ENCODE measurements around the gene SASH1.

The SASH1 gene

DNA sequence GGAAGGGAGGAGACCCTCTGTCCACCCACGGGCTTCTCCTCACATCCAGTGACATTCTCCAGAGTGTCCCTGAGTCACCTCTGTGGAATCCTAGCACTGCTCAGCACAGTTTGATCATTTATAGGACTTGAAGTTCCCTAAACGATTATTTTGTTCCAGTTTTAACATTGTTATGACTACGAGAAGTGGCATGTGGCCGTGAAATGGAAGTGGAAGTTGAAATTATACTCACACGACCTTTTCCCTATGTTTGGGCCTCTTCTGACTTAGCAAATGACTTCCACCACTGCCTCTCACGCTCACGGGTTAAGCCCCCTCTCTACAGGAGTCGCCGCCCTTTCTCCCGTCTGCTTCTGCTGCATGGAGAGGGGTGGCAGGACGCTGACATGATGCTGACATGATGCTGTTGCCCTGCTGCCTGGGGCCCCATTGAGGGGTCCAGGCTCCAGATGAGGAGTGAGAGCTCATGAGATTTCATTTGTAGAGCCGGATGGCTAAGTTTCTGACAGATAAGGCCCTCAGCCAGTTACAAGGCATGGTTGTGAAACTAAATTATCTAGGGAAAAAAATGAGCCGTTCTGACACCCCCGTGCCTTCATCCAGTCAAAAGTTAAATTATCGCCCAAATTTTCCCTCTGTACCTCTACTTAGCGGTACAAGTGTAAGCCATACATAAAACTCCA is 250.6 kb downstream of the SASH1 start:
- H3K27me3 Mint-ChIP-seq, result peaks cover 5% of the 10 kb centered on the region
- H3K9me3 Mint-ChIP-seq, result no peaks in the 10 kb centered on the region
- no peak overlapping the region for H3K4me3 Mint-ChIP-seq
- H3K4me1 Mint-ChIP-seq (ENCODE audit: low read depth), result peaks cover 5% of the 10 kb centered on the region
- no peak overlapping the region for H3K27ac Mint-ChIP-seq
- intact Hi-C loops (cut with micrococcal nuclease), result no loop called here
- no peaks in the 10 kb centered on the region for H3K36me3 Mint-ChIP-seq (ENCODE audit: low read depth)

GRCh38 chr6:148593813-148594170 is 251.2 kb downstream of the SASH1 start:
- H3K36me3 Mint-ChIP-seq (ENCODE audit: low read depth), result no peaks in the 10 kb centered on the region

DNA sequence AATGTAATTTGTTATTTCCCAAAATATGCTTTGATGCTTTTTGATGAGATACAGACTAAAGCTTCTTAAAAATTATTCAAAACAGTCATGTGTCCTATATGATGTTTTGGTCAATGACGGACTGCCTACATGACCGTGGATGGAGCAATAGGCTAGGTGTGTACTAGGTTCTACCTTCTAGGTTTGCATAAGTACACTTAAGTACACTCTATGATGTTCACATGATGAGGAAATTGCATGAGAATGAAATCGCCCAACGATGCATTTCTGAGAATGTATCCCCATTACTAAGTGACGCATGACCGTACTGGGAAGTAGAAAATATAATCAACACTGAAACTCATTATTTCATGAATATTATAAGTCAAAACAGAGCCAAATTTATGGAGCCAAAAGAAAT is 252.9 kb downstream of the SASH1 start:
- Mint-ChIP-seq H3K27ac (no peak overlapping the region), H3K4me3 (no peak overlapping the region), H3K4me1 (ENCODE audit: low read depth) (peaks cover 5% of the 10 kb centered on the region), H3K9me3 (no peaks in the 10 kb centered on the region), H3K36me3 (ENCODE audit: low read depth) (no peaks in the 10 kb centered on the region), H3K27me3 (peaks cover 5% of the 10 kb centered on the region)
- intact Hi-C loops (cut with micrococcal nuclease), result no loop called here

More at GRCh38 chr6:148593813-148594170, 251.2 kb downstream of the SASH1 start:
- Mint-ChIP-seq H3K27ac (no peak overlapping the region), H3K4me3 (no peak overlapping the region), H3K4me1 (ENCODE audit: low read depth) (peaks cover 5% of the 10 kb centered on the region), H3K9me3 (no peaks in the 10 kb centered on the region), H3K27me3 (peaks cover 5% of the 10 kb centered on the region)
- intact Hi-C loops (cut with micrococcal nuclease), result no loop called here

- Mint-ChIP-seq H3K27me3 (peaks cover 5% of the 10 kb centered on the region), H3K4me1 (ENCODE audit: low read depth) (peaks cover 5% of the 10 kb centered on the region), H3K27ac (no peak overlapping the region), H3K36me3 (ENCODE audit: low read depth) (no peaks in the 10 kb centered on the region), H3K4me3 (no peak overlapping the region), H3K9me3 (peaks cover 4% of the 10 kb centered on the region)
- intact Hi-C loops (cut with micrococcal nuclease), result no loop called here
Observed at GRCh38 chr6:148596891-148597455, 254.3 kb downstream of the SASH1 start.

DNA sequence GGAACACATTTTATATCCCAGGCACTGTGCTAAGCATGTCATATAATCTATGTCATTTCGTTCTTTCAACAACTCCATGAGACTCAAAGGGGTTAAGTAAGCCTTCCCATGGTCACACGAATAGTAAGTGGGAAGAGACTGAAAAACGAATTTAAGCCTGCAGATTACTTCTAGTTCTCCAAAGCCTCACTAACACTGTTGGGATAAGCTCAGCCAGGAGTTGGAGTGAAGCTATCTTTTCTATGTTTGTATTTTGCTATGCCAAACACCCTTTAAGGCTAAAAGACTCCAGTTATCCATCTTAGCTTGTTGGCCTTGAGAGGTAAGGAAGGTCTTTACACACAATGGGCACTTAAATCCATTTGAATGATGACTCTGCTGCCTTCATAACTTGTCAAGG is 256.1 kb downstream of the SASH1 start:
- H3K36me3 Mint-ChIP-seq (ENCODE audit: low read depth), result no peaks in the 10 kb centered on the region
- no peaks in the 10 kb centered on the region for H3K4me1 Mint-ChIP-seq (ENCODE audit: low read depth)
- H3K4me3 Mint-ChIP-seq, result no peak overlapping the region
- peaks cover 9% of the 10 kb centered on the region for H3K9me3 Mint-ChIP-seq
- H3K27me3 Mint-ChIP-seq, result peaks cover 6% of the 10 kb centered on the region
- intact Hi-C loops (cut with micrococcal nuclease), result no loop called here
- H3K27ac Mint-ChIP-seq, result no peak overlapping the region

DNA sequence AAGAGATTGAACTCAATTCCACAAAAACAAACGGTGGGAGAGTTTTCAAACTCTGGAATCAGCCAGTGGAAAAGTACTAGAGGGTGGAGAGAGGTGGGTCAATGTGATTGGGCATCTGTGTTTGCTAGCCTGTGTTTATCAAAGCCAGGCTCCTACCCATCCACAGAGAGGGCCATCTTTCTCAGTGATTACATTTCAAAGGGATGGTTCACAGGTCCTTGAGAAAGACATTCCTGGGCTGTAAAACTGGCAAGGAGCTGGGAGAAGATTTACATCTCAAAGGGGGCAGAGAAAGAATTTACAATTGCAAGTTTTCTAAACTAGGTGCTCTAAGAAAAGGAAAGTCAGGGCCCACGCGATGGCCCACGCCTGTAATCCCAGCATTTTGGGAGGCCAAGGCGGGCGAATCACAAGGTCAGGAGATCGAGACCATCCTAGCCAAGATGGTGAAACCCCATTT is 257.4 kb downstream of the SASH1 start:
- intact Hi-C loops (cut with micrococcal nuclease), result no loop called here
- Mint-ChIP-seq H3K27ac (no peak overlapping the region), H3K9me3 (peaks cover 9% of the 10 kb centered on the region), H3K36me3 (ENCODE audit: low read depth) (no peaks in the 10 kb centered on the region), H3K4me1 (ENCODE audit: low read depth) (no peaks in the 10 kb centered on the region), H3K4me3 (no peak overlapping the region), H3K27me3 (peaks cover 5% of the 10 kb centered on the region)

Measured in dendritic cell treated with granulocyte-macrophage colony-stimulating factor and Interleukin-4, amounts not matched to agents 40 ng/mL and 50 ng/mL, for 4 days (primary cell).